Measurements from ENCODE around the gene RRAGB.

Gene RRAGB

GRCh38 chrX:55777596-55777995 lies 60.0 kb downstream of the RRAGB start:
- DNase-seq, result no peak

- no peak for DNase-seq
These were observed 60.8 kb downstream of the RRAGB start for GRCh38 chrX:55778322-55778721.

- DNase-seq, result no peak
These were observed 66.2 kb downstream of the RRAGB start for GRCh38 chrX:55783723-55784122.

GRCh38 chrX:55787063-55787462 lies 69.5 kb downstream of the RRAGB start:
- no peak for DNase-seq

- no peak for DNase-seq
These were observed 70.2 kb downstream of the RRAGB start for GRCh38 chrX:55787727-55788126.

- no peak for DNase-seq
These were observed 76.9 kb downstream of the RRAGB start for GRCh38 chrX:55794405-55794804.

GRCh38 chrX:55796496-55796895 lies 78.9 kb downstream of the RRAGB start:
- no peak for DNase-seq

- no peak for DNase-seq
These were observed 84.3 kb downstream of the RRAGB start for GRCh38 chrX:55801811-55802210.

All from fibroblast of upper back skin (primary cell).